Stimulated activated CD4-positive, alpha-beta T cell treated with anti-CD3 and anti-CD28 coated beads, Interleukin-4, amount 100 ng/mL, for 48 hours (primary cell): ENCODE results near the gene TRIM25.
"Not testable (repeated sequence)": the region's sequence is repeated elsewhere in the genome, so short reads cannot be mapped to it uniquely, and the experiment has no call there.

Experiments
- DNase-seq, 2 donors: peaks; one replicate each; pipeline ENCODE4 v3.0.0-alpha.2; 2020; ENCODE audit warnings: low read depth in 2 of 2

Gene TRIM25

GRCh38 chr17:56913867-56914580, at the start of gene TRIM25:
Gene TRIM25, minus strand, starts transcription at chr17:56914049. Its CDS starts 61 bp downstream, at chr17:56913988.
- peak; percentile 87 to 91 for DNase-seq

GRCh38 chr17:56960596-56961538, 47.0 kb upstream of the TRIM25 start, which contains the start of gene COIL:
Gene COIL, minus strand, starts transcription at chr17:56961050. Its CDS starts 31 bp downstream, at chr17:56961019.
- DNase-seq = peak; percentile 89 to 96

- no peak for DNase-seq
Observed at GRCh38 chr17:56956992-56957391, 43.1 kb upstream of the TRIM25 start.

- no peak for DNase-seq
Observed at GRCh38 chr17:56949595-56949994, 35.7 kb upstream of the TRIM25 start.

GRCh38 chr17:56948491-56948890, 34.6 kb upstream of the TRIM25 start:
- no peak for DNase-seq

- DNase-seq = no peak
Observed at GRCh38 chr17:56947741-56948140, 33.9 kb upstream of the TRIM25 start.

- no peak for DNase-seq
Observed at GRCh38 chr17:56945938-56946505, 32.2 kb upstream of the TRIM25 start.

GRCh38 chr17:56943505-56944125, 29.8 kb upstream of the TRIM25 start:
- DNase-seq = no peak

GRCh38 chr17:56939869-56940484, 26.1 kb upstream of the TRIM25 start:
- no peak for DNase-seq

GRCh38 chr17:56938206-56938605, 24.4 kb upstream of the TRIM25 start:
- DNase-seq = not testable (repeated sequence)

- DNase-seq = no peak
Observed at GRCh38 chr17:56937687-56938086, 23.8 kb upstream of the TRIM25 start.

- DNase-seq = no peak
Observed at GRCh38 chr17:56936697-56937322, 23.0 kb upstream of the TRIM25 start.

GRCh38 chr17:56935461-56935860, 21.6 kb upstream of the TRIM25 start:
- DNase-seq = no peak

GRCh38 chr17:56934280-56934679, 20.4 kb upstream of the TRIM25 start:
- no peak for DNase-seq

GRCh38 chr17:56933868-56934267, 20.0 kb upstream of the TRIM25 start:
- DNase-seq = no peak

- no peak for DNase-seq
Observed at GRCh38 chr17:56933151-56933745, 19.4 kb upstream of the TRIM25 start.

- no peak for DNase-seq
Observed at GRCh38 chr17:56930739-56931337, 17.0 kb upstream of the TRIM25 start.

- DNase-seq = no peak
Observed at GRCh38 chr17:56929362-56929969, 15.6 kb upstream of the TRIM25 start.

- no peak for DNase-seq
Observed at GRCh38 chr17:56928586-56928985, 14.7 kb upstream of the TRIM25 start.

GRCh38 chr17:56926704-56927103, 12.9 kb upstream of the TRIM25 start:
- DNase-seq = no peak
